ENCODE results near the gene PPP1CB. TPM values are rescaled to one million over a fixed set of nuclear protein-coding genes. Genes with fewer than 3 reads are reported as not detected.
"Not testable (repeated sequence)": the region's sequence is repeated elsewhere in the genome, so short reads cannot be mapped to it uniquely, and the experiment has no call there.

PPP1CB gene
- polyA plus RNA-seq, 3 donors = 178 to 190 (median 185) TPM

GRCh38 chr2:28742619-28743018 lies 9.0 kb upstream of the PPP1CB start:
- DNase-seq (ENCODE audit: low read depth in 3 of 3, low spot score in 2 of 3) = not testable (repeated sequence)

- no peak for DNase-seq (ENCODE audit: low read depth in 3 of 3, low spot score in 2 of 3)
These were observed 6.4 kb upstream of the PPP1CB start for GRCh38 chr2:28745225-28745624.

GRCh38 chr2:28745876-28746275 lies 5.8 kb upstream of the PPP1CB start:
- no peak for DNase-seq (ENCODE audit: low read depth in 3 of 3, low spot score in 2 of 3)

GRCh38 chr2:28746429-28747111 lies 5.1 kb upstream of the PPP1CB start:
- no peak for DNase-seq (ENCODE audit: low read depth in 3 of 3, low spot score in 2 of 3)

- no peak for DNase-seq (ENCODE audit: low read depth in 3 of 3, low spot score in 2 of 3)
These were observed 3.9 kb upstream of the PPP1CB start for GRCh38 chr2:28747714-28748113.

GRCh38 chr2:28748176-28748575 lies 3.5 kb upstream of the PPP1CB start:
- no peak for DNase-seq (ENCODE audit: low read depth in 3 of 3, low spot score in 2 of 3)

GRCh38 chr2:28748941-28749340 lies 2.7 kb upstream of the PPP1CB start:
- DNase-seq (ENCODE audit: low read depth in 3 of 3, low spot score in 2 of 3) = no peak

- no peak for DNase-seq (ENCODE audit: low read depth in 3 of 3, low spot score in 2 of 3)
These were observed 2.1 kb upstream of the PPP1CB start for GRCh38 chr2:28749526-28749925.

- peak in 2 of 3 donors; percentile 26 to 27 for DNase-seq (ENCODE audit: low read depth in 3 of 3, low spot score in 2 of 3)
These were observed 1.0 kb upstream of the PPP1CB start for GRCh38 chr2:28750316-28751251.

- DNase-seq (ENCODE audit: low read depth in 3 of 3, low spot score in 2 of 3) = no peak
These were observed 463 bp downstream of the PPP1CB start for GRCh38 chr2:28751956-28752630.

GRCh38 chr2:28752631-28753376 lies 1.2 kb downstream of the PPP1CB start:
- DNase-seq (ENCODE audit: low read depth in 3 of 3, low spot score in 2 of 3) = peak in 1 of 3 donors; percentile 23

- no peak for DNase-seq (ENCODE audit: low read depth in 3 of 3, low spot score in 2 of 3)
These were observed 2.7 kb downstream of the PPP1CB start for GRCh38 chr2:28754321-28754720.

GRCh38 chr2:28755421-28755820 lies 3.8 kb downstream of the PPP1CB start:
- no peak for DNase-seq (ENCODE audit: low read depth in 3 of 3, low spot score in 2 of 3)

- DNase-seq (ENCODE audit: low read depth in 3 of 3, low spot score in 2 of 3) = no peak
These were observed 6.8 kb downstream of the PPP1CB start for GRCh38 chr2:28758459-28758858.

- DNase-seq (ENCODE audit: low read depth in 3 of 3, low spot score in 2 of 3) = no peak
These were observed 9.8 kb downstream of the PPP1CB start for GRCh38 chr2:28761420-28761819.

- no peak for DNase-seq (ENCODE audit: low read depth in 3 of 3, low spot score in 2 of 3)
These were observed 13.5 kb downstream of the PPP1CB start for GRCh38 chr2:28764909-28765711.

GRCh38 chr2:28766070-28766469 lies 14.4 kb downstream of the PPP1CB start:
- DNase-seq (ENCODE audit: low read depth in 3 of 3, low spot score in 2 of 3) = no peak

GRCh38 chr2:28767337-28767736 lies 15.7 kb downstream of the PPP1CB start:
- DNase-seq (ENCODE audit: low read depth in 3 of 3, low spot score in 2 of 3) = no peak

- DNase-seq (ENCODE audit: low read depth in 3 of 3, low spot score in 2 of 3) = no peak
These were observed 16.8 kb downstream of the PPP1CB start for GRCh38 chr2:28768422-28768821.

GRCh38 chr2:28768952-28769351 lies 17.3 kb downstream of the PPP1CB start:
- no peak for DNase-seq (ENCODE audit: low read depth in 3 of 3, low spot score in 2 of 3)

Data from right renal cortex interstitium (tissue), 3 donors.